GM19468 (cell line): ENCODE measurements around the gene RBM28.
"Not testable (repeated sequence)": the region's sequence is repeated elsewhere in the genome, so short reads cannot be mapped to it uniquely, and the experiment has no call there.

Experiments used
- ATAC-seq: cut with Tn5 transposase; IDR thresholded peaks from one replicate; pipeline ENCODE4 v1.9.1; 2021; ENCODE audit warnings: mild to moderate bottlenecking, moderate library complexity, moderate number of reproducible peaks; ENCODE audit not compliant: unreplicated experiment; ENCODE audit errors: extremely low read depth

The RBM28 gene

DNA sequence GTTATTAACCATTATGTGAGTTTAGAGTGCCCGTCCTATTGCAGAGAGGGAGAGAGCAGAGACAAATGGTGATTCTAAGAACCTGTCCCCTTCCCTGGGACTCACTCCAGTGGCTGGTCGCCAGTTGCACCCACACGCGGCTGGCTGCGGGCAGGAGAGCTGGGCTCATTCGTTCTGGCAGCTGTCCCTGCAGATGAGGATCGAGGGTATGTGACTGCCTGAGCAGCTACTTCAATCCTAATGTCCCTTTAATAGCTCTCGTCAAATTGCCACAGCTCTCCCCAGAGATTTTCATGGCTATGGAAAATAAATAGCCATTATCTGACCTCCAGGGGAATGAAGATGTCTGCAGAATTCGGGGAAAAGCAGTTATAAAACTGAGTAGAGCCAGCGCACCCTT, 41.6 kb downstream of the RBM28 start:
- ATAC-seq = no peak

DNA sequence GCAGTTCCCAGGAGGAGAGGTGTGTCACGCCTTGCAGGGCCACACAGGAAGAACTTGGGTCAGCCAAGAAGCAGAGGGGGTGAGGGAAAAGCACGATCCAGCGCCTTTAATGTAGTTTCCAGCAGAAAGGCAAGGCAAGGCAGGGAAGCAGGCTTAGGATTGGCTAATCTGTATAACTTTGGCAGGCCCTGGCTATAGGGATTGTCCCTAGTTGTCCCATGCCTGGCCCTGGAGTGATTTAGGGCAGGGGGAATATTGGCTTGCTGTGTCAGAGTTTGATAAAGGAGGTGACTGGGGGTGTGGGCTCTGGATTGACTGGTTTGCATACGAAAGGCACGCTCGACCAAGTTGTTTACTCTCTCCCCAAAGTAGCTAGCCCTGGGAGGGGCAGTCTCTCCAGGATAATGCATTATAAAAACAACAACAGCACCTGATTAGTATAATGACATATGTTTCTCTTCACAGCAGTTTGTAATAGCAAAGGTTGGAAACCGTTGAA, 44.5 kb downstream of the RBM28 start:
- no peak for ATAC-seq

DNA sequence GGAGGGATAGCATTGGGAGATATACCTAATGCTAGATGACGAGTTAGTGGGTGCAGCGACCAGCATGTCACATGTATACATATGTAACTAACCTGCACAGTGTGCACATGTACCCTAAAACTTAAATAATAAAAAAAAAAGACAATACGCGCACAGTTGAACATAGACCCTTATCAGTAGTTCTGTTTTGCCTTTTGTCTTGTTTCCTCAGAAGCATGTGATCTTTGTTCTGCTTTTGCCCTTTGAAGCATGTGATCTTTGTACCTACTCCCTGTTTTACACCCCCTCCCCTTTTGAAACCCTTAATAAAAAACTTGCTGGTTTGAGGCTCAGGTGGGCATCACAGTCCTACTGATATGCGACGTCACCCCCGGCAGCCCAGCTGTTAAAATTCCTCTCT, 45.7 kb downstream of the RBM28 start:
- ATAC-seq = not testable (repeated sequence)

DNA sequence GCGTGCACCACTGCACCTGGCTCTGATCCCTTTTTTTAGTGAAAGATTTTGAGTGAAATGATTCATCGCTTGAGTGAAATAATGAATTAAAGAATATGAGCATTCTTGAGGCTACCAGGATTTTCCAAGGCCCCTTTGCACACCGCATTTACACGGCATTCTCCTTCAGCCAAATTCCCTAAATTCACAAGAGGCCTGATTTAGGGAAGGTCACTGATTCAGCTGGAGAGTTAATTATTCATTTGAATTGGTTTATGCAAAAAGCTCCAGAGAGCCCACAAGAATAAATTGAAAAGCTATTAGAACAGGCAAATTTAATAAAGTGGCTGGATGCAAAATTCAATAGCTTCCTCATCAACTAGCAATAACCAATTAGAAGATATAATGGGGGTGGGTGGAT, 56.2 kb downstream of the RBM28 start:
- ATAC-seq = no peak

DNA sequence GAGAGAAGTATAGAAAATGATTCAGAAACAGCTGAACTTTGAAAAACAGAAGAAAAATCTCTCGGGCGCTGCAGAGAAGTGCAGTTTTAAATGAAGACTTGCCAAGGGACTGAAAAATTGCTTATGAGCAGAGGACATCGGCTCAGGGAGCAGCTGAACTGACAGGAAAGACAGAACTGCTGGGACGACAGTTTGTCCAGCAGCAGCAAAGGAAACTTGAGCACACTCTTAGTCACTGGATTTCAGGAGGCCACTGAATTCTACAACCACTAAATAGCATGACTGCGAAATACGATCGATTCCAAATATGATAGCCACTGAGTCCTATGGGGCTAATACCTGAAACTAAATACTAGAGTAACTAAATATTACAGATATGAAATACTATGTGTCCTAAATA, 59.6 kb downstream of the RBM28 start:
- no peak for ATAC-seq

DNA sequence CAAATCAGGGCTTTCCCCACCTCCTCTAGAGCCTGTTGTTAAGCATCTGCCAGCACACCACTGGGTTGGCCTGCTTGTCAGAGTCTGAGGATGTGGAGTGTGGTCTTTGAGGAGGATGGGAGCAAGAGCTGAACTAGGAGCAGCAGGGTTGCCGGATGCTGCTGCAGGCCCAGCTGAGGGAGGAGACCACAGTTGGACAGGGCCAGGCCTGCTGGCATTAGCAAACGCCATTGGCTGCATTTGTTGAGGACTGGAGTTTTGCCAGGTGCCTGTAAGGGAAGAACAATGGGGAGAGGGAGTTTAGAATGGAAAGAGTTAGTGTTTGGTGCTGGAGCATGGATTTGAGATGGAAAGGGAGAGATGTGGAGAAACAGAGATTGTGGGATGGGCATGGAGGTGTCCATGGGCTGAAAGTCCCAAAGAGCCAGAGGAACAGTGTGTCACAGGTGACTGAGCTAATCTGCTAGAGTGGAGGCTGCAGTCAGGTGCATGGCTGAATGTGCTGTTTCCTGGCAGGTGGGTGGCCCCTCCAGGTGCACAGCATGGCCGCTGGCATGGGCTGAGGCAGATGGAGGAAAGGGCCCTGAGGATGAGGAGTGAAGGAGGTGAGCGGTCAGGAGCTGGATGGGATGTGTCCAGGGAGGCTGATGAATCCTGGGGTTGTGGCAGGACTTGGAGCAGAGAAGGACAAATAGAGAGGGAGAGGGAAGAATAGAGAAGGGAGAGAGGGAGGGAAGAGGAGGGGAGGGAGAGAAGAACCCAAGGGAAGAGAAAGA, 61.9 kb downstream of the RBM28 start:
- no peak for ATAC-seq

DNA sequence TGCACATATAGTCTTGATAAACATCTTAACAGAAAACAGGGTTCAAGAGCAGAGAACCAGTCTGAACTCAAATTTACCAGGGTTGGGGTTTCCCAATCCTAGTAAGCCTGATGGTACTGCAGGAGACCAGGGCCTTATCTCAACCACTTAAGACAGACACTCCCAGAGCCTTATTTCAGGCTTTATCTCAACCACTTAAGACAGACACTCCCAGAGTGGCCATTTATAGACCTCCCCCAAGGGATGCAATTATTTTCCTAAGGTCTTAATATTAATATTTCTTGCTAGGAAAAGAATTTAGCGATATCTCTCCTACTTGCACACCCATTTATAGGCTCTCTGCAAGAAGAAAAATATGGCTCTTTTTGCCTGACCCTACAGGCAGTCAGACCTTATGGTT, 63.3 kb downstream of the RBM28 start:
- not testable (repeated sequence) for ATAC-seq

DNA sequence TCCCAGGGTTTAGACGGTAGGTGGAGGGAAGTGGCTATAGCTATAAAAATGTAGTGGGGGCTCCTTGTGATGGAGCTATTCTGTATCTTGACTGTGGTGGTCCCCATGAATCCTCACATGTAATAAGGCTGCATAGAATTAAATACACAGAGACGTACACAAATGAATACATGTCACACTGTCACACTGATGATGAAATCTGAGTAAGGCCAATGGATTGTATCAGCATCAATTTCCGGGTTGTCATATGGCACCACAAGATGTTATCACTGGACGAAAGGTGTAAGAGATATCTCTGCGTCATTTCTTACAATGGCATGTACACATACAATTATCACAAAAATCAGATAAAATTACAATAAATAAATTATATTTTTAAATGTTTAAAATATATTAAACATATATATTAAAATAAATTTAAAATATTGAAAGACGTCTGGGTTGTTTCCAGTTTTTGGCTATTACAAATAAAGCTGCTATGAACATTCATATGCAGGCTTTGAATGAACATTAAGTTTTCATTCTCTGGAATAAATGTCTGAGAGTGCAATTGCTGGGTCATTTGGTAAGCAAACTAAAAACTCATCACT, 64.5 kb downstream of the RBM28 start:
- no peak for ATAC-seq

DNA sequence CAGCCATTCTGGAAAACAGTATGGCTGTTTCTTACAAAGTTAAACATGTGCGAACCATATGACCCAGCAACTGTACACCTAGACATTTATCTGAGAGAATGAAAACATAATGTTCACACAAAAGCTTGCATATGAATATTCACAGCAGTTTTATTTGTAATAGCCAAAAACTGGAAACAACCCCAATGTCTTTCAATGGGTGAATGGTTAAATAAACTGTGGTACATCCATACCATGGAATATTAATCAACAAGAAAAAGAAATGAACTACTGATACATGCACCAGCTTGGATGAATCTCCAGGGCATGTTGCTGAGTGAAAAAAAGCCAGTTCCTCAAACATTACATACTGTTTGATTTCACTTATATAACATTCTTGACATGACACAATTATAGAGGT, 65.3 kb downstream of the RBM28 start:
- no peak for ATAC-seq

DNA sequence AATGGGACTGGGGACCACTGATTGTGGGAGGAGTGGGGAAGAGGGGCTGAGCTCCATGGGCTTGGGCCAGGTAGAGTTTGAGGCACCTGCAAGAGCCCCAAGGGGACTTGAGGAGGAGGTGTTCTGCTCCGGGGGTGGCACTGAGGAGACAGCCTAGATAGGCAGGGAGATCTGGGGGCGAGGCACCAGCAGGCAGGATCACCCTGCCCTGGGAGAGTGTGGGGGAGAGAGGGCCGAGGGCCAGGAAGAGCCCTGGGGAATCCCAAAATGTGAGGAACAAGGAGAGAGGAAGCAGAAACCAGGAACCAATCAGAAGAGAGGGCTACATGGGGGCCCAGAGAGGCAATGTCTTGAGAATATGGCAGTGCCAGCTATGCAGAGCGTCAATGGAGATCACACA, 68.0 kb downstream of the RBM28 start:
- no peak for ATAC-seq

DNA sequence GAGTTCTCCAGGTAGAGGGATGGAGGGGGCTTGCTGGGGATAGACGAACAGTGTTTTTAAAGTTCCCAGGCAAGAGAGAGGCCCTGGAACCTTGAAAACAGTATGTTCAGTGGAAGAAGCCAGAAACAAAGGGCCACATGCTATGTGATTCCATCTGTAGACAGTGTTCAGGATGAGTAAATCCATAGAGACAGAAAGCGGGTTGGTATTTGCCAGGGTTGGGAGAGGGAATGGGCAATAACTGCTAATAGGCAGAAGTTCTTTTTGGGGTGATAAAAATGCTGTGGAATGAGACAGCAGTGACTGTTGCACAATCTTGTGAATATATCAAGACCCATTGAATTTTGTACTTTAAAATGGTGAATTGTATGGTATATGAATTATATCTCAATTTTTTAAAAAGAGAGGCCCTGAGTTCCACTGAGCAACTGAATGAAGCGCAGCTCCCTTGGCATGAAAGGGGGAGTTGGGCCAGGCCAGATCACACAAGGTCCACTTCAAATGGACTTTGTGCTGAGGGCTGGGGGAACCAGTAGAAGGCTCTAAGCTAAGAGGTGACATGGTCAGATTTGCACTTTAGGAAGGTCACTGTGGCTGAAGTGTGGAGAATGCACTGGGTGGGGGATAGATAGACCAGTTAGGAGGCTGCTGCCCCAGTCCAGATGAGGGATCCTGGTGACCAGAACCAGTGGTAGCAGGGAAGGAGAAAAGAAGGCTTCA, 68.7 kb downstream of the RBM28 start:
- no peak for ATAC-seq

DNA sequence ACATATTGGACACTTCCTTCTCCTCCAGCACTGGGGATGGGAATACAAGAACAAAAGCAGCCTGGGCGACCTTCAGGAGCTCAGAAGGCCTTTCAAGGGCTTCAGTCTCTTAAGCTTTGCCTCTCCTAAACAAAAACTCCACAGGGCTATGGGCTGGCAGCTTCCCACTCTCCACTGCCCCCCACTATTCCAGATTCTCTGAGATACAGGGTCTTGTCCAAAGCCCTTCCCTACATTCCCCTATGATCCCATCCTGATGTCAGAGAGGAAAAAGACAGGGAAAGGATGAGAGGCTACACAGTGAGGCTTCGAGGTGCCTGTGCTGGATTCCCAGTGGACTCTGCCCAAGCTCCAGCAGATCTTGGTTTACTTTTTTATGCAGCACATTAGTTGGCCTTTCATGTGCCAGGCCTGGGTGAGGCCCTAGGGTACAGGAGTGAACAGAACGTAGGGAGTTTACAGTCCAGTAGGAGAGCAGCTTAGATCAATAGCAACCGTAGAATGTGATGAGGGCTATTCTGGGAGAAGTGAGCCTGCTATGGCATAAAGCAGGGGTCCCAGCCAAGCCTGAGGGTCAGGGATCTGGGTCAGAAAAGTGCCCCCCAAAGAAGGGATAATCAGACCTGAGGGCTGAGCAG, 69.3 kb downstream of the RBM28 start:
- no peak for ATAC-seq

DNA sequence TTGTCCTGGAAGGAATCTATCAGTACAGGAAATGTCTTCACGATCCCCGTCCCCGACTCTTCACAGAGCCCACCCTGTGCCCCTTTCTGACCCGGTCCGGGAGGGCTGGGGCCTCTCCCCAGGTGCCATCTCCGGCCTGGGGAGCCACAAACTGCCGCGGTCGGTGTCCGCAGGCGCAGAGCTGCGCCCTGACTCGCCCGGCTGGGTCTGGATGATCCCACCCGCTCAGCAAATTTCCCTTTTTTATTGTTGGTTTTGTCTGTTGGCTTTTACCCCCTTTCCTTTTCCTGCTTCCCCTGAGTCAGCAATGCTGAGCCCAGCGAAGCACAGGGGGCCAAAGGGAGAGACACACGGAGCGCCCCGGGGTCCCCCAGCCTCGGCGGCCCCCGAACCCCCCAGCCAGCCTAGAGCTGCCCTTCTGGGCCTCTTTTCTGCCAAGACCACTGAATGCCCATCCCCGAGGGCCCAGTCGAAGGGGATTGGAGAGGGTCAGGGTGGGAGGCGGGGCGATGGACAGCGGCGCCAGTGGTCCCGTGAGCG, 71.7 kb downstream of the RBM28 start:
- no peak for ATAC-seq

DNA sequence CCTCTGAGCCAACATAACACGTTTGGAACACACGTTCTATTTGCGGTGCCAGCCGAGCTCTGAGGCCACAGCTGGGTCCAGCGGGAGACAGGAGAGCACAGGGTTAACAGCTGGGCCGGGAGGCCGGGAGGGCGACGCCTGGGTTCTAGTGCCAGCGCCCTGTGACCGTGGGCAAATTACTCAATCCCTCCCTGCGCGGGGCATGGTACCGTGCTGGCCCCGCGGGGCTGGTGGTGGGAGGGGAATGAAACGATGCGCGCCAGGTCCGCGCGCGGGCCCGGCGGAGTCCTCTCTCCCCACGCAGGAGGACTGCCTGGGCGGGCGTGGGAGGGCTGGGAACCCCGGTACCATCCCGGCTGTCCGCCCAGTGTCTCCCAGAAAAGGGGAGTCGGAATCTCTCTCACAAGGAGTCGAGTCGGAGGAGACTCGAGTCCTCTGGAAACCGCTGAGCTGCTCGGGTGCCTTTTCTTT, 72.2 kb downstream of the RBM28 start:
- ATAC-seq = no peak

DNA sequence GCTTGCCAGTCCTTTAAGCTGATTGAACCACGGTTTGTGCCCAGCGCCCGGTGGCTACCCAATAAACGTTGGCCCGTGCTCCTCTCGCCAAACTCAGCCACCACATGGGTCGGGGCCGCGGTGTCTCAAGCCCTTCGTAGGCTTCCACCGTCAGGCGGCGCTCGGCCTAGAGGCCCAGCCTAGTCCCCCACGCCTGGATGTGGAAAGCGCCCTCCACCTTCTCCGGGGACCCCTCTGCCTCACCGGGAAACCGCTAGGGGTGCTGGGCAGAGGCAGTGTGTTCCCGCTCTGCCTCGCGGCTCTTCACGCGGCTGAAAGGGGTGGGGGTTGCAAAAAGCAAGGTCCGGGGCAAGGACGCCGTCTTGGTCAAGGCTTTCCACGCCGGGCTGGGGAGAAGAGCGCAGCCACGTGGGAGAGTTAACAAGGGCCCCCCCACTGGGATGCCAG, 72.9 kb downstream of the RBM28 start:
- ATAC-seq = no peak

DNA sequence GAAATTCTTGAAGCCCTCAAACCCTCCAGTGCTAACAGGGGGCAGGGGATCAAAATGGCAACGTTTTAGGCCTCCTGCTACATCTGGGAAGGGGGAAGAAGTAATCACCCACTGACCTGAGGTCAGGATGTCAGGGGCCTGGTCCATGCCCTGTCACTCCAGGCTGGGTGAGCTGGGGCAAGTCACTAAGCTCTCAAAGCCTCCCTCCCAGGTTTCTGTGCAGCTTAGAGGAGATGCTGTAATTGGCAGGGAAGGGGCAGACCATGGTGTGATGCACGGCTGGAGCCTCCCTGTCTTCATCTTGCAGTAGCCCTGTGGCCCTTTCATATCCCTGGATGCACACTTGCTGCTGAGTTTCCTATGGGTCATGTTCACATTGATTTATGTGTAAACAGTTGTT, 75.5 kb downstream of the RBM28 start:
- no peak for ATAC-seq

DNA sequence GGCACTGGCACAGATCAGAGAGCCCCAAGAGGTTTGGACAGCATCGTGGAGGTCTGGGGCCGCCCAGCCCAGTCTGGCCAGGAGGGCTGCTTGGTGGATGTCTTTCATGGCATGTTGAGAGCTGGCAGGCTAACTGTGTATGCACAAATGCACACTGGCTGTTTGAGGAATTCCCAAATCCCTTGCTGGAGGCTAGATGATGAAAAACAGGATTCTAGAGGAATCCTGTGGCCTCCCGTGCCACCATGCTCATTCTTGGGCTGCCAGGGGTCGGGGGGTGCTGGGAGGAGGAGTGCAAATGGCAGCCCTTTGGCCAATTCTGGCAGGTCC, 76.1 kb downstream of the RBM28 start:
- ATAC-seq = no peak

DNA sequence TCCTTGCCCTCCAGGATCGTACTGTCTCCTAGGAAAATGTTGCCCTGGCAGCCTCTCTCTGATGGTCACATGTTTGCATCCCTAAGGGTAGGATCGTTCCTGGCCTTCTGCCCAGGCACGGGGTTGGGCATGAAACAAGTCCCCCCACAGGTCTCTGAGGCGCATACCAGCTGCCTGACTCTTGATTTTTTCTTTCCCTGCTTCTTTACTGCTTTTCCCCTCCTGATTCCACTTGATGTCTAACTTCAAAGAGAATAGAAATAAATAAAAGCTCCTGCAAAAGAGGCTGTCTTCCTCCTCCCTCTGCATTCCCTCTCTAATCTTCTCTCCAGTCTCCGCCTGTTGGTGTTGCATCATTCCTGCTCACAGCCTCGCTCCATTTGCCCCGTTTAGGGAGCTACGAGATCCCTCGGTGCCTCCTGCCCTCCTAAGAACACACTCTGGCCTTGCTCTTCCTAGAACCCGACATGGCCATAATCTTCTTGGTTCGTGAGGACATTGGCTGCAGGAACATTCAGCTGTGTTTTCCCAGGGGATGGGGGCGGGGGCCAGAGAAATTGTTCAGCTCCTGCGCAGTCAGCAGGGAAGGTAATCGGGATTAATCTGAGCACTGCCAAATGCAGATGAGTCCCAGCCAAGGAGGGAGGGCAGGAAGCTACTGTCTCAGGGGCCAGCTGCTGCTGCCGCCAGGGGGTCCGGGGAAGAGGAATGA, 76.7 kb downstream of the RBM28 start:
- no peak for ATAC-seq

DNA sequence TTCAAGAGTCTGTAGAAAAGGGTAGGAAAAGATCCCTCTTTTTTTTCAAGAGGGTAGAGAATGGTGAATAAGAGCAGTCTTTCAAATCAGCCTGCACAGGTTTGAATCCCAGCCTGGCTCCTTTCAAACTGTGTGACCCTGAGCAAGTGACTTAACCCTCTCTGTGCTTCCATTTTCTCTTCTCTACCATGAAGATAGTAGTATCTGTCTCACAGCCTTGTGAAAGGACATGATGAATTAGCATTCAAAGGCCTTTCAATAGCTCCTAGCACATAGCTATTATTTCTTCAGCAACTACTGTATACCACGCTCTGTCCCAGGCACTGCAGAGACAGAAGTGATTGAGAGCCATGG, 77.2 kb downstream of the RBM28 start:
- ATAC-seq = no peak

DNA sequence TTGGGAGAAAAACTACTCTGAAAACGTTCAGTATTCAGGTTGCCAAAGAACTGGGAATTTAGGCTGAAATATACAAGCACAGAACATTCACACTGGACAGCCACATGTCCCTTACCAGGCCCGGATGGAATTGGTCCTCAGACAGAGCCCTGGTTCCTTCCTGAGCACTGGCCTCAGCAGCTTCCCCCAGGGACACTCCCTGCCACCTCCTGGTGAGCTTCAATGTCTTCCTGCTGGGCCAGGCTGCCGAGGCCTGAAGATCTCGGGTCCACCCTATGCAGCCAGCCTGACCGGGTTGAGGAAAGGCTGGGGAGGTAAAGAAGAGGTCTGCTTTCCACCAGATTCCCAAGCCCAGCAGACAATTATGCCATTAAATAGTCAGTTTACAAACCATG, 77.8 kb downstream of the RBM28 start:
- no peak for ATAC-seq
